ENCODE measurements around the gene ELP5.

GRCh38 chr17:7281074-7281952, 29.3 kb downstream of the ELP5 start, which contains the start of gene SLC2A4:
- TF ChIP-seq POLR2A (IDR thresholded peaks at IDR 0.05; ENCODE audit: low read length) (peak; percentile 71), GATA1 (IDR thresholded peaks at IDR 0.05; ENCODE audit: low read depth, low read length) (no peak)
